CD4-positive, alpha-beta T cell treated with Interleukin-12 subunit alpha and Interleukin-12 subunit beta, for 1 hour (primary cell): ENCODE measurements around the gene MRPL10.

Source experiments
- DNase-seq: peaks from one replicate; pipeline ENCODE4 v3.0.0-alpha.2; 2020

MRPL10 gene

GRCh38 chr17:47831003-47831933 is at the start of gene MRPL10, which contains the start of gene LRRC46:
Gene MRPL10, minus strand, starts transcription at chr17:47831541. Its CDS starts 30 bp downstream, at chr17:47831511.
Gene LRRC46, plus strand, starts transcription at chr17:47831670. Its CDS starts 320 bp downstream, at chr17:47831990.
- peak; percentile 94 for DNase-seq

- no peak for DNase-seq
Observed at GRCh38 chr17:47879776-47880454, 48.6 kb upstream of the MRPL10 start.

- no peak for DNase-seq
Observed at GRCh38 chr17:47879028-47879585, 47.8 kb upstream of the MRPL10 start.

- no peak for DNase-seq
Observed at GRCh38 chr17:47878203-47879027, 47.1 kb upstream of the MRPL10 start.

- no peak for DNase-seq
Observed at GRCh38 chr17:47877368-47878034, 46.2 kb upstream of the MRPL10 start.

- no peak for DNase-seq
Observed at GRCh38 chr17:47875011-47875985, 44.0 kb upstream of the MRPL10 start.

GRCh38 chr17:47873200-47874090 is 42.1 kb upstream of the MRPL10 start:
- no peak for DNase-seq

- no peak for DNase-seq
Observed at GRCh38 chr17:47872651-47873161, 41.4 kb upstream of the MRPL10 start.

GRCh38 chr17:47872019-47872650 is 40.8 kb upstream of the MRPL10 start:
- no peak for DNase-seq

- no peak for DNase-seq
Observed at GRCh38 chr17:47871048-47871447, 39.7 kb upstream of the MRPL10 start.

GRCh38 chr17:47870056-47870455 is 38.7 kb upstream of the MRPL10 start:
- no peak for DNase-seq

GRCh38 chr17:47869114-47869513 is 37.8 kb upstream of the MRPL10 start:
- DNase-seq: no peak

GRCh38 chr17:47867813-47868533 is 36.6 kb upstream of the MRPL10 start:
- no peak for DNase-seq

GRCh38 chr17:47866941-47867340 is 35.6 kb upstream of the MRPL10 start:
- DNase-seq: no peak

- no peak for DNase-seq
Observed at GRCh38 chr17:47864791-47865216, 33.5 kb upstream of the MRPL10 start.

- DNase-seq: no peak
Observed at GRCh38 chr17:47862621-47863440, 31.5 kb upstream of the MRPL10 start.

- no peak for DNase-seq
Observed at GRCh38 chr17:47860386-47860785, 29.0 kb upstream of the MRPL10 start.
